SK-N-SH (cell line): Measurements from ENCODE around the gene NUDT7. TPM values are rescaled to one million over a fixed set of nuclear protein-coding genes. Genes with fewer than 3 reads are reported as not detected.

Experiments
- CTCF ChIA-PET: fragments of 300-600, 350-600 bp; formaldehyde crosslinking; extraction: SDS; loops from one replicate; lab custom pipeline; 2021; lab: Yijun Ruan, JAX
- POLR2A ChIA-PET: fragments of 350-600 bp; sonication (Branson Sonifier 250); formaldehyde crosslinking; extraction: SDS; loops from one replicate; lab custom pipeline; 2020; ENCODE audit warnings: antibody characterized with exemption, inconsistent platforms; lab: Yijun Ruan, JAX
- DNase-seq: peaks from one replicate; pipeline ENCODE4 v3.0.0; 2012
- H2AFZ ChIP-seq: fragments of 200-600 bp; sonication (generic); 2 replicates; pipeline ENCODE4 v1.8.1; 2016; ENCODE audit warnings: antibody characterized with exemption, mild to moderate bottlenecking, low read depth
- H3F3A ChIP-seq: fragments of 200-600 bp; sonication (generic); replicated peaks from 2 replicates; pipeline ENCODE3; 2016; ENCODE audit warnings: antibody characterized with exemption, mild to moderate bottlenecking; ENCODE audit not compliant: insufficient read depth
- H3K27ac ChIP-seq, 2 experiments: fragments of 200-500 bp in 1 of 2; fragments of 200-600 bp in 1 of 2; sonication (Bioruptor generic) in 1 of 2; sonication (generic), shearing (Covaris generic) in 1 of 2; 2 replicates each; pipeline versions ENCODE4 v1.5.1 to v1.6.1; 2014 to 2016; ENCODE audit warnings: low read depth in 2 of 2, inconsistent platforms in 1 of 2, low read length in 1 of 2, mild to moderate bottlenecking in 1 of 2, mixed read lengths in 1 of 2
- H3K27me3 ChIP-seq: fragments of 200-600 bp; sonication (generic), shearing (Covaris generic); 2 replicates; pipeline ENCODE4 v1.6.1; 2016; ENCODE audit warnings: mixed run types; ENCODE audit not compliant: insufficient read depth
- H3K36me3 ChIP-seq, 2 experiments: fragments of 200-500 bp in 1 of 2; fragments of 200-600 bp in 1 of 2; sonication (Bioruptor generic) in 1 of 2; sonication (generic) in 1 of 2; replicated peaks in 1 of 2; 2 replicates each; pipeline versions ENCODE3 to v1.5.1; 2014 to 2016; ENCODE audit warnings: low read length in 1 of 2, mild to moderate bottlenecking in 1 of 2; ENCODE audit not compliant: insufficient read depth in 2 of 2, control insufficient read depth in 1 of 2
- H3K4me1 ChIP-seq, 2 experiments: fragments of 200-500 bp in 1 of 2; fragments of 200-600 bp in 1 of 2; sonication (Bioruptor generic) in 1 of 2; sonication (generic), shearing (Covaris generic) in 1 of 2; 2 replicates each; pipeline versions ENCODE4 v1.5.1 to v1.6.1; 2014 to 2016; ENCODE audit warnings: low read depth in 1 of 2, low read length in 1 of 2, mixed run types in 1 of 2; ENCODE audit not compliant: insufficient read depth in 2 of 2, control insufficient read depth in 1 of 2
- H3K4me2 ChIP-seq: fragments of 200-600 bp; sonication (generic), shearing (Covaris generic); 2 replicates; pipeline ENCODE4 v1.6.1; 2017; ENCODE audit warnings: mixed run types
- H3K4me3 ChIP-seq, 2 experiments: fragments of 200-500 bp in 1 of 2; fragments of 200-600 bp in 1 of 2; sonication (Bioruptor generic) in 1 of 2; sonication (generic), shearing (Covaris generic) in 1 of 2; 2 replicates each; pipeline versions ENCODE4 v1.5.1 to v1.8.1; 2014 to 2016; ENCODE audit warnings: low read depth in 2 of 2, inconsistent platforms in 1 of 2, low read length in 1 of 2, mild to moderate bottlenecking in 1 of 2, mixed read lengths in 1 of 2, moderate library complexity in 1 of 2
- H3K79me2 ChIP-seq: fragments of 200-600 bp; sonication (generic); 2 replicates; pipeline ENCODE4 v1.8.1; 2017; ENCODE audit warnings: mild to moderate bottlenecking; ENCODE audit not compliant: insufficient read depth
- H3K9ac ChIP-seq: fragments of 200-600 bp; sonication (generic); 2 replicates; pipeline ENCODE4 v1.6.1; 2017; ENCODE audit warnings: mixed run types
- H3K9me2 ChIP-seq: fragments of 200-600 bp; sonication (generic); 2 replicates; pipeline ENCODE4 v1.6.1; 2017; ENCODE audit warnings: mixed run types
- H3K9me3 ChIP-seq: fragments of 200-600 bp; sonication (generic); 2 replicates; pipeline ENCODE4 v1.6.1; 2017; ENCODE audit warnings: mixed run types, mild to moderate bottlenecking, moderate library complexity
- H4K20me1 ChIP-seq: fragments of 200-600 bp; sonication (generic); 2 replicates; pipeline ENCODE4 v1.6.1; 2017; ENCODE audit warnings: mild to moderate bottlenecking, mixed run types; ENCODE audit not compliant: insufficient read depth
- EP300 ChIP-seq, 2 experiments: IDR thresholded peaks; 2 replicates each; pipeline versions ENCODE4 v1.4.0 to v1.6.1; 2012; ENCODE audit warnings: borderline replicate concordance in 1 of 2, low read depth in 1 of 2, low read length in 1 of 2
- EZH2phosphoT487 ChIP-seq: fragments of 200-600 bp; sonication (generic); IDR thresholded peaks from 2 replicates; pipeline ENCODE4 v1.6.1; 2017; ENCODE audit warnings: low read depth, mixed run types, mild to moderate bottlenecking, antibody characterized with exemption, moderate library complexity, borderline replicate concordance
- GATA2 ChIP-seq: sonication (generic); formaldehyde crosslinking; IDR thresholded peaks from 2 replicates; pipeline ENCODE4 v1.5.0; 2020; ENCODE audit warnings: mild to moderate bottlenecking, missing genetic modification reagents
- JUND ChIP-seq: IDR thresholded peaks from 2 replicates; pipeline ENCODE4 v1.4.0; 2012
- MXI1 ChIP-seq: IDR thresholded peaks from 2 replicates; pipeline ENCODE4 v1.6.1; 2012; ENCODE audit warnings: mild to moderate bottlenecking, low read depth, low read length, improper control_type of control experiment
- NFIC ChIP-seq: IDR thresholded peaks from 2 replicates; pipeline ENCODE4 v1.4.0; 2012; ENCODE audit warnings: borderline replicate concordance
- POLR2AphosphoS5 ChIP-seq: IDR thresholded peaks from 2 replicates; pipeline ENCODE4 v1.6.1; 2012; ENCODE audit warnings: low read depth, low read length
- RFX5 ChIP-seq: IDR thresholded peaks from 2 replicates; pipeline ENCODE4 v1.6.1; 2012; ENCODE audit warnings: mild to moderate bottlenecking, improper control_type of control experiment, low read length
- SIN3A ChIP-seq: IDR thresholded peaks from 2 replicates; pipeline ENCODE4 v1.6.1; 2012; ENCODE audit warnings: low read depth, mild to moderate bottlenecking, low read length, moderate library complexity, borderline replicate concordance
- SMC3 ChIP-seq: IDR thresholded peaks from 2 replicates; pipeline ENCODE4 v1.6.1; 2012; ENCODE audit warnings: low read depth, low read length, improper control_type of control experiment
- TCF12 ChIP-seq: IDR thresholded peaks from 2 replicates; pipeline ENCODE4 v1.4.0; 2012
- YY1 ChIP-seq: IDR thresholded peaks from 2 replicates; pipeline ENCODE4 v1.4.0; 2012; ENCODE audit warnings: low read depth, mild to moderate bottlenecking
- WGBS: methylation state at CpG from one replicate; pipeline ENCODE4 v1.1.6; 2017; ENCODE audit warnings: low lambda C conversion rate; 5-methylcytosine and 5-hydroxymethylcytosine counted together
- polyA plus RNA-seq, 3 experiments: library from polyadenylated mRNA; depleted of rRNA; stranded (reverse); fragments of >200 nt; gene quantifications; 2 replicates each; pipeline ENCODE4 v1.2.3, GENCODE V29; 2012
- TF ChIP-seq, protein P1 (sequence below): fragments of 200-600 bp; sonication (generic); IDR thresholded peaks from 2 replicates; pipeline ENCODE4 v1.6.1; 2017; ENCODE audit warnings: antibody characterized with exemption, mild to moderate bottlenecking, moderate library complexity
- TF ChIP-seq, protein P2 (sequence below): IDR thresholded peaks from 2 replicates; pipeline ENCODE4; 2012
- TF ChIP-seq, protein P3 (sequence below): fragments of 150-350 bp; IDR thresholded peaks from 2 replicates; pipeline ENCODE4 v1.6.1; 2017; ENCODE audit warnings: antibody characterized with exemption, low read length, low read depth, borderline replicate concordance
- TF ChIP-seq, protein P4 (sequence below): IDR thresholded peaks from 2 replicates; pipeline ENCODE4 v1.4.0; 2012; ENCODE audit warnings: low read depth, borderline replicate concordance

NUDT7 gene
- polyA plus RNA-seq, 1 of the 3 experiments (the other 2 are of a cell fraction) = 11.4 TPM

DNA sequence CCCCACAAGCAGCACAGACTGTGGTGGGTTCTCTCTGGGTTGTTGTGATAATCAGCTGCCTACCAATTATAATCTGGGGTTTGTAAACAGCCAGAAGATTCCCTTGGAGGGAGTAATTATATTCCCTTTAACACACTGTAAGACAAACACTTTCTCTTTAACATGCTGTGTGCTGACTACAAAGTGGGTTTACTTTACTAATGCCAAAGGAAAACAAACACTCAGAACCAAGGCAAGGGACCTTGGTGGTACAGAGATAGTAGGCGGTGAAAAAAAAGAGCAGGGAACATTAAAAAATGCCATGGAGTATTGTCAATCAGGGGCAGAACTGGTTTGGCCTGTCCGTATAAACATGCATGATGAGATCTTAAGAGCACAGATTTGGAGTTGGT is 63.1 kb downstream of the NUDT7 start:
- Histone ChIP-seq H3K4me1 (peaks cover 0 to 12% of the 10 kb centered on the region in 2 experiments; a peak in 2 of 4 replicates), H4K20me1 (no peaks in the 10 kb centered on the region), H3K4me3 (no peak overlapping the region), H3K27ac (no peak overlapping the region), H3K4me2 (no peak overlapping the region), H2AFZ (no peak overlapping the region), H3K27me3 (no peaks in the 10 kb centered on the region), H3K36me3 (no peaks in the 10 kb centered on the region), H3K9me2 (no peaks in the 10 kb centered on the region), H3K79me2 (peaks cover 19% of the 10 kb centered on the region), H3K9ac (no peak overlapping the region), H3K9me3 (no peaks in the 10 kb centered on the region), H3F3A (peaks cover 4% of the 10 kb centered on the region)
- ChIA-PET POLR2A (no interaction called here), CTCF (interaction anchor here (0.6 to 1.5 kb wide), 5 partner anchors 11 to 156 kb away, joined by 3 read pairs; no protein-coding TSS in a partner anchor)
- 92% methylated on average over 2 of the region's 2 CpGs for WGBS
- no peak for TF ChIP-seq SMC3
- no peak for TF ChIP-seq POLR2AphosphoS5
- TF ChIP-seq TCF12 = no peak
- no peak for TF ChIP-seq SIN3A
- no peak for TF ChIP-seq EZH2phosphoT487
- TF ChIP-seq YY1 = no peak
- no peak for TF ChIP-seq GATA2 (CRISPR knock-in tag)
- TF ChIP-seq, protein P1, sequence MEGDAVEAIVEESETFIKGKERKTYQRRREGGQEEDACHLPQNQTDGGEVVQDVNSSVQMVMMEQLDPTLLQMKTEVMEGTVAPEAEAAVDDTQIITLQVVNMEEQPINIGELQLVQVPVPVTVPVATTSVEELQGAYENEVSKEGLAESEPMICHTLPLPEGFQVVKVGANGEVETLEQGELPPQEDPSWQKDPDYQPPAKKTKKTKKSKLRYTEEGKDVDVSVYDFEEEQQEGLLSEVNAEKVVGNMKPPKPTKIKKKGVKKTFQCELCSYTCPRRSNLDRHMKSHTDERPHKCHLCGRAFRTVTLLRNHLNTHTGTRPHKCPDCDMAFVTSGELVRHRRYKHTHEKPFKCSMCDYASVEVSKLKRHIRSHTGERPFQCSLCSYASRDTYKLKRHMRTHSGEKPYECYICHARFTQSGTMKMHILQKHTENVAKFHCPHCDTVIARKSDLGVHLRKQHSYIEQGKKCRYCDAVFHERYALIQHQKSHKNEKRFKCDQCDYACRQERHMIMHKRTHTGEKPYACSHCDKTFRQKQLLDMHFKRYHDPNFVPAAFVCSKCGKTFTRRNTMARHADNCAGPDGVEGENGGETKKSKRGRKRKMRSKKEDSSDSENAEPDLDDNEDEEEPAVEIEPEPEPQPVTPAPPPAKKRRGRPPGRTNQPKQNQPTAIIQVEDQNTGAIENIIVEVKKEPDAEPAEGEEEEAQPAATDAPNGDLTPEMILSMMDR = no peak
- no peak for DNase-seq

DNA sequence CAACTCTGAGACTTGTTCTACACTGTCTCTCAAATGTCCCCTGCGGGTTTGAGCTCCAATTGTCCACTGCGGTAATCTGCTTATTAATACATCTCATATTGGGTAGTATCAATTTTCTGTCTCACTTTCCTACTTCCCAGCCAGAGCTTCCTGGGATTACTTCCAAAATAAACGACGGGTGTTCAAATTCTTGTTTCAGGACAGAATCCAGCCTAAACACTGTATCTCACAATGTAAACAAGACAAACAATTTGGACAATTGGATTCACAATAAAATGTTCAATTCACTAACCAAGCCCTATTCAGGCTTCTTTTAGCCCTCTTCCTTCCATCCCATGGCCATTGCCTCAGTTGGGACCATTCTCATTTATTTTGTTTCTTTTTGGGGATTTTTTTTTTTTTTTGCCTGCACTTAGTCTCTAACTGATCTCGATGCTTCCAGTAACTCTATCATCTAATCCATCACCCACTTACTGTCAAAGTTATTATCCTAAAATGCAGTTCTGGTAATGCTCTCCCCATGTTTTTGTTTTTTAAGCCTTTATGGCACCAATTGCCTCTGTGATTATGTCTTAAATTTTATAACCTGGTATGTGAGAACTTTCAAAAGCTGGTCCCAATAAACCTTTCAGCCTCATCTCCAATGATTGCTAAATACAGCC is 64.0 kb downstream of the NUDT7 start:
- no peaks in the 10 kb centered on the region for H3K36me3 ChIP-seq
- H3K4me3 ChIP-seq = no peak overlapping the region
- no peak overlapping the region for H3K9ac ChIP-seq
- no peak overlapping the region for H2AFZ ChIP-seq
- peaks cover 27% of the 10 kb centered on the region for H3K79me2 ChIP-seq
- peaks cover 5% of the 10 kb centered on the region for H3F3A ChIP-seq
- 65% methylated on average over 5 of the region's 5 CpGs for WGBS
- no peak overlapping the region for H3K27ac ChIP-seq
- H3K4me2 ChIP-seq = no peak overlapping the region
- H3K9me3 ChIP-seq = no peaks in the 10 kb centered on the region
- ChIA-PET CTCF (interaction anchor here (0.7 to 0.9 kb wide), 3 partner anchors 10 to 27 kb away, joined by 3 to 4 read pairs (median 3); no protein-coding TSS in a partner anchor), POLR2A (no interaction called here)
- no peaks in the 10 kb centered on the region for H4K20me1 ChIP-seq
- no peaks in the 10 kb centered on the region for H3K9me2 ChIP-seq
- DNase-seq = no peak
- peaks cover 6 to 12% of the 10 kb centered on the region in 2 experiments; a peak in 3 of 4 replicates for H3K4me1 ChIP-seq
- H3K27me3 ChIP-seq = no peaks in the 10 kb centered on the region
- TF ChIP-seq SIN3A (no peak), NFIC (no peak), SMC3 (no peak), JUND (no peak), MXI1 (no peak), POLR2AphosphoS5 (no peak), EP300 (IDR thresholded peaks at IDR 0.05; ENCODE audit: borderline replicate concordance in 1 of 2, low read depth in 1 of 2, low read length in 1 of 2) (no peak), RFX5 (no peak)
- TF ChIP-seq, protein P1 = no peak
- TF ChIP-seq, protein P2, sequence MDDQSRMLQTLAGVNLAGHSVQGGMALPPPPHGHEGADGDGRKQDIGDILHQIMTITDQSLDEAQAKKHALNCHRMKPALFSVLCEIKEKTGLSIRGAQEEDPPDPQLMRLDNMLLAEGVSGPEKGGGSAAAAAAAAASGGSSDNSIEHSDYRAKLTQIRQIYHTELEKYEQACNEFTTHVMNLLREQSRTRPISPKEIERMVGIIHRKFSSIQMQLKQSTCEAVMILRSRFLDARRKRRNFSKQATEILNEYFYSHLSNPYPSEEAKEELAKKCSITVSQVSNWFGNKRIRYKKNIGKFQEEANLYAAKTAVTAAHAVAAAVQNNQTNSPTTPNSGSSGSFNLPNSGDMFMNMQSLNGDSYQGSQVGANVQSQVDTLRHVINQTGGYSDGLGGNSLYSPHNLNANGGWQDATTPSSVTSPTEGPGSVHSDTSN = no peak
- TF ChIP-seq, protein P3, sequence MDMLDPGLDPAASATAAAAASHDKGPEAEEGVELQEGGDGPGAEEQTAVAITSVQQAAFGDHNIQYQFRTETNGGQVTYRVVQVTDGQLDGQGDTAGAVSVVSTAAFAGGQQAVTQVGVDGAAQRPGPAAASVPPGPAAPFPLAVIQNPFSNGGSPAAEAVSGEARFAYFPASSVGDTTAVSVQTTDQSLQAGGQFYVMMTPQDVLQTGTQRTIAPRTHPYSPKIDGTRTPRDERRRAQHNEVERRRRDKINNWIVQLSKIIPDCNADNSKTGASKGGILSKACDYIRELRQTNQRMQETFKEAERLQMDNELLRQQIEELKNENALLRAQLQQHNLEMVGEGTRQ = no peak
- TF ChIP-seq, protein P4, sequence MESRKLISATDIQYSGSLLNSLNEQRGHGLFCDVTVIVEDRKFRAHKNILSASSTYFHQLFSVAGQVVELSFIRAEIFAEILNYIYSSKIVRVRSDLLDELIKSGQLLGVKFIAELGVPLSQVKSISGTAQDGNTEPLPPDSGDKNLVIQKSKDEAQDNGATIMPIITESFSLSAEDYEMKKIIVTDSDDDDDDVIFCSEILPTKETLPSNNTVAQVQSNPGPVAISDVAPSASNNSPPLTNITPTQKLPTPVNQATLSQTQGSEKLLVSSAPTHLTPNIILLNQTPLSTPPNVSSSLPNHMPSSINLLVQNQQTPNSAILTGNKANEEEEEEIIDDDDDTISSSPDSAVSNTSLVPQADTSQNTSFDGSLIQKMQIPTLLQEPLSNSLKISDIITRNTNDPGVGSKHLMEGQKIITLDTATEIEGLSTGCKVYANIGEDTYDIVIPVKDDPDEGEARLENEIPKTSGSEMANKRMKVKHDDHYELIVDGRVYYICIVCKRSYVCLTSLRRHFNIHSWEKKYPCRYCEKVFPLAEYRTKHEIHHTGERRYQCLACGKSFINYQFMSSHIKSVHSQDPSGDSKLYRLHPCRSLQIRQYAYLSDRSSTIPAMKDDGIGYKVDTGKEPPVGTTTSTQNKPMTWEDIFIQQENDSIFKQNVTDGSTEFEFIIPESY = no peak
